H9 (cell line): Measurements from ENCODE around the gene P2RX2. TPM values are rescaled to one million over a fixed set of nuclear protein-coding genes. Genes with fewer than 3 reads are reported as not detected.

Source experiments
- DNase-seq: peaks from one replicate; pipeline ENCODE4 v3.0.0-alpha.2; 2017
- H2AFZ ChIP-seq: one replicate; pipeline ENCODE4 v1.6.1; 2013; ENCODE audit warnings: mild to moderate bottlenecking, low read length, control low read depth, moderate library complexity
- H2AK5ac ChIP-seq: 2 replicates; pipeline ENCODE4 v1.6.1; 2013; ENCODE audit warnings: low read length, control low read depth, mixed read lengths; ENCODE audit not compliant: insufficient read length
- H2BK120ac ChIP-seq: one replicate; pipeline ENCODE4 v1.6.1; 2013; ENCODE audit warnings: low read depth, mild to moderate bottlenecking, low read length, control low read depth, inconsistent platforms; ENCODE audit not compliant: poor library complexity, severe bottlenecking
- H2BK12ac ChIP-seq: 2 replicates; pipeline ENCODE4 v1.6.1; 2013; ENCODE audit warnings: low read length, control low read depth, mixed read lengths, low read depth; ENCODE audit not compliant: insufficient read length
- H2BK15ac ChIP-seq: 2 replicates; pipeline ENCODE4 v1.6.1; 2013; ENCODE audit warnings: low read depth, low read length, control low read depth
- H2BK20ac ChIP-seq: one replicate; pipeline ENCODE4 v1.6.1; 2013; ENCODE audit warnings: low read depth, mild to moderate bottlenecking, low read length, control low read depth, inconsistent platforms; ENCODE audit not compliant: poor library complexity, severe bottlenecking
- H2BK5ac ChIP-seq: 2 replicates; pipeline ENCODE4 v1.6.1; 2013; ENCODE audit warnings: low read length, control low read depth, mixed read lengths; ENCODE audit not compliant: insufficient read length
- H3K14ac ChIP-seq: 2 replicates; pipeline ENCODE4 v1.6.1; 2013; ENCODE audit warnings: low read length, control low read depth; ENCODE audit not compliant: insufficient read depth
- H3K18ac ChIP-seq: 2 replicates; pipeline ENCODE4 v1.6.1; 2013; ENCODE audit warnings: low read depth, mild to moderate bottlenecking, mixed read lengths, low read length, control low read depth; ENCODE audit not compliant: insufficient read length
- H3K23ac ChIP-seq: 2 replicates; pipeline ENCODE4 v1.6.1; 2013; ENCODE audit warnings: low read length, control low read depth, mixed read lengths, low read depth; ENCODE audit not compliant: insufficient read length
- H3K23me2 ChIP-seq: 2 replicates; pipeline ENCODE4 v1.6.1; 2013; ENCODE audit warnings: low read depth, mild to moderate bottlenecking, mixed read lengths, low read length, control low read depth; ENCODE audit not compliant: insufficient read length, poor library complexity, severe bottlenecking
- H3K27ac ChIP-seq: 2 replicates; pipeline ENCODE4 v1.5.1; 2013; ENCODE audit warnings: low read length, control low read depth, mixed read lengths, low read depth; ENCODE audit not compliant: insufficient read length
- H3K27me3 ChIP-seq: 2 replicates; pipeline ENCODE4 v1.6.1; 2013; ENCODE audit warnings: low read length, control low read depth, inconsistent platforms; ENCODE audit not compliant: insufficient read depth
- H3K4ac ChIP-seq: 2 replicates; pipeline ENCODE4 v1.6.1; 2013; ENCODE audit warnings: low read depth, mild to moderate bottlenecking, control low read depth, inconsistent platforms, low read length, moderate library complexity
- H3K4me1 ChIP-seq: 2 replicates; pipeline ENCODE4 v1.6.1; 2013; ENCODE audit warnings: low read length, control low read depth, inconsistent platforms; ENCODE audit not compliant: insufficient read depth
- H3K4me2 ChIP-seq: 2 replicates; pipeline ENCODE4 v1.6.1; 2013; ENCODE audit warnings: low read length, control low read depth, mixed read lengths; ENCODE audit not compliant: insufficient read length, insufficient read depth
- H3K56ac ChIP-seq: 2 replicates; pipeline ENCODE4 v1.6.1; 2013; ENCODE audit warnings: low read depth, mild to moderate bottlenecking, mixed read lengths, low read length, control low read depth; ENCODE audit not compliant: insufficient read length
- H3K79me1 ChIP-seq: 2 replicates; pipeline ENCODE4 v1.6.1; 2013; ENCODE audit warnings: low read depth, mild to moderate bottlenecking, moderate library complexity, low read length, control low read depth, inconsistent platforms; ENCODE audit not compliant: insufficient read depth, poor library complexity, severe bottlenecking
- H3K79me2 ChIP-seq: 2 replicates; pipeline ENCODE4 v1.6.1; 2013; ENCODE audit warnings: low read length, control low read depth, inconsistent platforms; ENCODE audit not compliant: insufficient read depth
- H3K9ac ChIP-seq: 2 replicates; pipeline ENCODE4 v1.6.1; 2013; ENCODE audit warnings: low read length, control low read depth, mixed read lengths; ENCODE audit not compliant: insufficient read length; ENCODE audit errors: extremely low read depth
- H3K9me3 ChIP-seq: one replicate; pipeline ENCODE4 v1.6.1; 2013; ENCODE audit warnings: low read depth, low read length, inconsistent platforms; ENCODE audit not compliant: control insufficient read depth
- H3T11ph ChIP-seq: one replicate; pipeline ENCODE4 v1.6.1; 2013; ENCODE audit warnings: mild to moderate bottlenecking, low read length, control low read depth, inconsistent platforms
- H4K20me1 ChIP-seq: one replicate; pipeline ENCODE4 v1.6.1; 2013; ENCODE audit not compliant: control insufficient read depth, insufficient read length, insufficient read depth
- H4K5ac ChIP-seq: 2 replicates; pipeline ENCODE4 v1.6.1; 2013; ENCODE audit warnings: low read depth, mild to moderate bottlenecking, mixed read lengths, low read length, control low read depth; ENCODE audit not compliant: insufficient read length
- H4K8ac ChIP-seq: replicated peaks from 2 replicates; pipeline ENCODE4 v1.6.1; 2013; ENCODE audit warnings: low read length, control low read depth, mixed read lengths, low read depth; ENCODE audit not compliant: insufficient read length
- H4K91ac ChIP-seq: 2 replicates; pipeline ENCODE4 v1.6.1; 2013; ENCODE audit warnings: low read depth, mild to moderate bottlenecking, moderate library complexity, mixed read lengths, low read length, control low read depth; ENCODE audit not compliant: insufficient read length
- H3K27ac Mint-ChIP-seq, 3 experiments: 2 replicates in 2 of 3; 3 replicates in 1 of 3; pipeline ENCODE4 v1.8.0; 2020 to 2021; ENCODE audit warnings: mixed read lengths in 3 of 3, mild to moderate bottlenecking in 1 of 3, moderate library complexity in 1 of 3
- H3K27me3 Mint-ChIP-seq: 2 replicates; pipeline ENCODE4 v1.8.0; 2021; ENCODE audit warnings: low read depth, mild to moderate bottlenecking, moderate library complexity, mixed read lengths
- H3K36me3 Mint-ChIP-seq, 3 experiments: 2 replicates in 2 of 3; 3 replicates in 1 of 3; pipeline ENCODE4 v1.8.0; 2020 to 2021; ENCODE audit warnings: low read depth in 3 of 3, mixed read lengths in 3 of 3; ENCODE audit not compliant: insufficient read depth in 1 of 3
- H3K4me1 Mint-ChIP-seq, 2 experiments: 2 replicates each; pipeline ENCODE4 v1.8.0; 2020; ENCODE audit warnings: mixed read lengths in 2 of 2
- H3K4me3 Mint-ChIP-seq, 2 experiments: 2 replicates in 1 of 2; 3 replicates in 1 of 2; pipeline ENCODE4 v1.8.0; 2020 to 2021; ENCODE audit warnings: mild to moderate bottlenecking in 2 of 2, mixed read lengths in 2 of 2, moderate library complexity in 1 of 2
- H3K9me3 Mint-ChIP-seq, 2 experiments: 2 replicates in 1 of 2; 3 replicates in 1 of 2; pipeline ENCODE4 v1.8.0; 2020; ENCODE audit warnings: mild to moderate bottlenecking in 2 of 2, mixed read lengths in 2 of 2, moderate library complexity in 1 of 2
- WGBS: extraction: QIAGEN DNeasy Blood & Tissue Kit; methylation state at CpG from one replicate; pipeline ENCODE4 v1.1.7; 2013; ENCODE audit warnings: missing lambda C conversion rate, low lambda C conversion rate, mixed read lengths; ENCODE audit not compliant: insufficient read length; ENCODE audit errors: extremely low coverage; 5-methylcytosine and 5-hydroxymethylcytosine counted together
- total RNA-seq: library from RNA; stranded (reverse); gene quantifications from 2 replicates; pipeline ENCODE4 v1.2.1, GENCODE V29; 2021
- TF ChIP-seq, protein P1 (sequence below): fragments of 200-600 bp; sonication (generic); conservative IDR thresholded peaks from 3 replicates; pipeline ENCODE4 v1.8.0; 2021; ENCODE audit warnings: antibody characterized with exemption, mild to moderate bottlenecking

The P2RX2 gene
- total RNA-seq, 1 experiment from 2014 or later = 1.8 TPM

DNA sequence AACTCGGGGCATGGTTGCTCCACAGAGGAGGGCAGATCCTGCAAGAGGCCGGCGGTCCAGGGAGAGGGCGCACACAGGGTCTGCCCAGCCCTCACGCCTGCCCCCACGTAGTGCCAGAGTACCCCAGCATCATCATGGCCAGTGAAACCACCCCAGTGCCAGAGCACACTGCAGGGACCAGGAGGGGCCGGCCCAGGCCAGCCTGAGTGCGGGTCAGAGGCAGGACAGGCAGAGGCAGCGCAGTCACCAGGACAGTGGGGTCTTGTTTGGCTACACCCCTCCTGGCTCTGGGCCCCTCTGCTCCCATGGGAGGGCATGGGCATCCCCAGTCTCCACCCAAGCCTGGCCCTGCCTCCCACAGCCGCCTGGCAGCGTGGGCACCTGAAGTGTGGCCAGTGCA is 42.9 kb upstream of the P2RX2 start:
- Mint-ChIP-seq H3K27me3 (peaks cover 21% of the 10 kb centered on the region), H3K27ac (no peak overlapping the region), H3K4me3 (no peak overlapping the region), H3K4me1 (no peaks in the 10 kb centered on the region), H3K36me3 (peaks cover 16 to 50% (median 48%) of the 10 kb centered on the region in 3 experiments; a peak in 6 of 7 replicates), H3K9me3 (no peaks in the 10 kb centered on the region)
- Histone ChIP-seq H3K9ac (no peak overlapping the region), H2AK5ac (no peak overlapping the region), H3K4ac (no peak overlapping the region), H2BK5ac (no peak overlapping the region), H2BK120ac (no peak overlapping the region), H3K27me3 (no peaks in the 10 kb centered on the region), H4K20me1 (peaks cover 2% of the 10 kb centered on the region), H3K4me2 (no peak overlapping the region), H3K18ac (no peak overlapping the region), H2BK12ac (no peak overlapping the region), H3K56ac (no peak overlapping the region), H4K8ac (no peak overlapping the region), H2BK15ac (no peak overlapping the region), H2BK20ac (no peak overlapping the region), H3K27ac (no peak overlapping the region), H4K5ac (no peak overlapping the region), H2AFZ (no peak overlapping the region), H3K79me2 (no peaks in the 10 kb centered on the region), H3K9me3 (no peaks in the 10 kb centered on the region), H3K4me1 (no peaks in the 10 kb centered on the region), H3K23me2 (no peaks in the 10 kb centered on the region), H3K23ac (no peak overlapping the region), H3K14ac (no peak overlapping the region), H3T11ph (no peak overlapping the region), H4K91ac (no peak overlapping the region), H3K79me1 (no peaks in the 10 kb centered on the region)
- WGBS = no CpG with 5 or more reads among the region's 11 CpGs
- no peak for DNase-seq
- TF ChIP-seq, protein P1, sequence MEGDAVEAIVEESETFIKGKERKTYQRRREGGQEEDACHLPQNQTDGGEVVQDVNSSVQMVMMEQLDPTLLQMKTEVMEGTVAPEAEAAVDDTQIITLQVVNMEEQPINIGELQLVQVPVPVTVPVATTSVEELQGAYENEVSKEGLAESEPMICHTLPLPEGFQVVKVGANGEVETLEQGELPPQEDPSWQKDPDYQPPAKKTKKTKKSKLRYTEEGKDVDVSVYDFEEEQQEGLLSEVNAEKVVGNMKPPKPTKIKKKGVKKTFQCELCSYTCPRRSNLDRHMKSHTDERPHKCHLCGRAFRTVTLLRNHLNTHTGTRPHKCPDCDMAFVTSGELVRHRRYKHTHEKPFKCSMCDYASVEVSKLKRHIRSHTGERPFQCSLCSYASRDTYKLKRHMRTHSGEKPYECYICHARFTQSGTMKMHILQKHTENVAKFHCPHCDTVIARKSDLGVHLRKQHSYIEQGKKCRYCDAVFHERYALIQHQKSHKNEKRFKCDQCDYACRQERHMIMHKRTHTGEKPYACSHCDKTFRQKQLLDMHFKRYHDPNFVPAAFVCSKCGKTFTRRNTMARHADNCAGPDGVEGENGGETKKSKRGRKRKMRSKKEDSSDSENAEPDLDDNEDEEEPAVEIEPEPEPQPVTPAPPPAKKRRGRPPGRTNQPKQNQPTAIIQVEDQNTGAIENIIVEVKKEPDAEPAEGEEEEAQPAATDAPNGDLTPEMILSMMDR = no peak
